Keratinocyte (primary cell): Measurements from ENCODE around the gene CNN3. TPM values are rescaled to one million over a fixed set of nuclear protein-coding genes. Genes with fewer than 3 reads are reported as not detected.

Experiments
- DNase-seq: peaks from one replicate; pipeline ENCODE4 v3.0.0-alpha.2; 2011; ENCODE audit warnings: low read depth, missing footprints, low spot score
- FAIRE-seq: peaks from 2 replicates; lab custom pipeline; 2011; peaks lifted over from hg19 to GRCh38; lab: Jason Lieb, UNC
- H2AFZ ChIP-seq: 2 replicates; pipeline ENCODE4 v1.6.0; 2012; ENCODE audit warnings: low read length, control low read depth, inconsistent platforms; ENCODE audit not compliant: control insufficient read depth
- H3K27ac ChIP-seq: 2 replicates; pipeline ENCODE4 v1.5.1; 2011; ENCODE audit warnings: low read length; ENCODE audit not compliant: control insufficient read depth, insufficient read depth
- H3K27me3 ChIP-seq: 3 replicates; pipeline ENCODE4 v1.6.0; 2011; ENCODE audit warnings: low read length; ENCODE audit not compliant: control insufficient read depth, insufficient read depth; ENCODE audit errors: extremely low read depth
- H3K36me3 ChIP-seq, 2 experiments: 2 replicates in 1 of 2; 3 replicates in 1 of 2; pipeline ENCODE4 v1.5.1; 2011; ENCODE audit warnings: low read length in 2 of 2, mild to moderate bottlenecking in 1 of 2; ENCODE audit not compliant: control insufficient read depth in 2 of 2, insufficient read depth in 2 of 2; ENCODE audit errors: extremely low read depth in 1 of 2
- H3K4me1 ChIP-seq: 3 replicates; pipeline ENCODE4 v1.5.1; 2011; ENCODE audit warnings: low read length; ENCODE audit not compliant: control insufficient read depth, insufficient read depth; ENCODE audit errors: extremely low read depth
- H3K4me2 ChIP-seq: 3 replicates; pipeline ENCODE4 v1.6.0; 2011; ENCODE audit warnings: low read depth, low read length; ENCODE audit not compliant: control insufficient read depth, insufficient read depth; ENCODE audit errors: extremely low read depth
- H3K4me3 ChIP-seq, 3 experiments: fragments of 200-600 bp in 1 of 3; sonication (generic) in 1 of 3; 2 replicates in 2 of 3; 3 replicates in 1 of 3; pipeline ENCODE4 v1.5.1; 2011 to 2016; ENCODE audit warnings: low read length in 3 of 3, mild to moderate bottlenecking in 3 of 3, control low read depth in 2 of 3, inconsistent platforms in 1 of 3, low read depth in 1 of 3, mixed read lengths in 1 of 3, mixed run types in 1 of 3, moderate library complexity in 1 of 3; ENCODE audit not compliant: control insufficient read depth in 2 of 3, insufficient read depth in 2 of 3; ENCODE audit errors: extremely low read depth in 1 of 3
- H3K79me2 ChIP-seq: 2 replicates; pipeline ENCODE4 v1.6.0; 2012; ENCODE audit warnings: low read length; ENCODE audit not compliant: control insufficient read depth, insufficient read depth
- H3K9ac ChIP-seq: 3 replicates; pipeline ENCODE4 v1.6.0; 2011; ENCODE audit warnings: low read length; ENCODE audit not compliant: control insufficient read depth, insufficient read depth; ENCODE audit errors: extremely low read depth
- H3K9me1 ChIP-seq: 3 replicates; pipeline ENCODE4 v1.6.0; 2011; ENCODE audit warnings: low read length; ENCODE audit not compliant: control insufficient read depth, insufficient read depth; ENCODE audit errors: extremely low read depth
- H3K9me3 ChIP-seq: 2 replicates; pipeline ENCODE4 v1.5.1; 2012; ENCODE audit warnings: low read depth, low read length; ENCODE audit not compliant: control insufficient read depth
- H4K20me1 ChIP-seq: 3 replicates; pipeline ENCODE4 v1.6.0; 2011; ENCODE audit warnings: low read length; ENCODE audit not compliant: control insufficient read depth, insufficient read depth; ENCODE audit errors: extremely low read depth
- CTCF ChIP-seq, 3 experiments: IDR thresholded peaks in 1 of 3; conservative IDR thresholded peaks in 1 of 3; optimal IDR thresholded peaks in 1 of 3; 2 replicates in 2 of 3; 3 replicates in 1 of 3; pipeline versions ENCODE3 to v1.5.1; 2011; ENCODE audit warnings: low read length in 3 of 3, mild to moderate bottlenecking in 3 of 3, moderate library complexity in 2 of 3, control low read depth in 1 of 3, inconsistent platforms in 1 of 3; ENCODE audit not compliant: insufficient read depth in 2 of 3; ENCODE audit errors: extremely low read depth in 1 of 3
- EZH2 ChIP-seq: IDR thresholded peaks from one replicate; pipeline ENCODE4 v1.6.1; 2012; ENCODE audit warnings: inconsistent platforms, mild to moderate bottlenecking, low read length, moderate library complexity
- dilution Hi-C: fragments of 300-500 bp; cut with MboI; formaldehyde crosslinking; loops from one replicate; pipeline ENCODE4 v1.7.0; 2020; ENCODE audit warnings: low sequenced_read_pairs; ENCODE audit not compliant: extremely low pct_ligation_motif_present
- polyA plus RNA-seq, 5 experiments: library from polyadenylated mRNA; depleted of rRNA in 3 of 5; stranded (reverse) in 3 of 5; stranded (forward) in 1 of 5; unstranded in 1 of 5; fragments of >200 nt; gene quantifications; 1 replicate in 1 of 5; 2 replicates in 3 of 5; 3 replicates in 1 of 5; pipeline versions ENCODE4 v1.2.1 to v1.2.3, GENCODE V29; 2011 to 2012; ENCODE audit warnings: missing spikeins in 2 of 5, low read depth in 1 of 5, low replicate concordance in 1 of 5

Gene CNN3
- polyA plus RNA-seq, 1 donor (not counting 4 experiments of a cell fraction or from before 2014, with no cell fraction given) = 119 TPM

- dilution Hi-C loops = no loop called here
- Histone ChIP-seq H3K4me1 (no peaks in the 10 kb centered on the region), H3K79me2 (no peaks in the 10 kb centered on the region), H2AFZ (no peak overlapping the region), H3K27me3 (no peaks in the 10 kb centered on the region), H4K20me1 (no peaks in the 10 kb centered on the region), H3K9ac (no peak overlapping the region), H3K9me1 (no peaks in the 10 kb centered on the region), H3K4me3 (no peak overlapping the region), H3K36me3 (no peaks in the 10 kb centered on the region), H3K9me3 (no peaks in the 10 kb centered on the region), H3K27ac (no peak overlapping the region), H3K4me2 (no peak overlapping the region)
- DNase-seq = no peak
- no peak for FAIRE-seq
- TF ChIP-seq CTCF (optimal IDR thresholded peaks at IDR 0.05 in 1 of 3, IDR thresholded peaks at IDR 0.05 in 1 of 3, conservative IDR thresholded peaks at IDR 0.05 in 1 of 3; ENCODE audit: extremely low read depth in 1 of 3, insufficient read depth in 2 of 3, low read length in 3 of 3) = no peak
- TF ChIP-seq EZH2 = no peak
Measured at GRCh38 chr1:94958081-94958480, 31.2 kb upstream of the CNN3 start.

GRCh38 chr1:94955767-94956632 is 29.1 kb upstream of the CNN3 start:
- no peaks in the 10 kb centered on the region for H4K20me1 ChIP-seq
- H3K79me2 ChIP-seq = no peaks in the 10 kb centered on the region
- H3K27ac ChIP-seq = no peak overlapping the region
- no peaks in the 10 kb centered on the region for H3K9me3 ChIP-seq
- no peak overlapping the region for H3K9ac ChIP-seq
- no peaks in the 10 kb centered on the region for H3K36me3 ChIP-seq
- dilution Hi-C loops = no loop called here
- no peak overlapping the region for H3K4me2 ChIP-seq
- DNase-seq (no peak), FAIRE-seq (peak; percentile 44)
- peaks cover 10% of the 10 kb centered on the region for H3K4me1 ChIP-seq
- H3K27me3 ChIP-seq = no peaks in the 10 kb centered on the region
- TF ChIP-seq CTCF (optimal IDR thresholded peaks at IDR 0.05 in 1 of 3, IDR thresholded peaks at IDR 0.05 in 1 of 3, conservative IDR thresholded peaks at IDR 0.05 in 1 of 3; ENCODE audit: extremely low read depth in 1 of 3, insufficient read depth in 2 of 3, low read length in 3 of 3) (no peak), EZH2 (no peak)
- no peaks in the 10 kb centered on the region for H3K9me1 ChIP-seq
- peak overlapping the region; percentile 4 for H2AFZ ChIP-seq
- H3K4me3 ChIP-seq = no peak overlapping the region
